ENCODE data around the gene STXBP4.

DNA sequence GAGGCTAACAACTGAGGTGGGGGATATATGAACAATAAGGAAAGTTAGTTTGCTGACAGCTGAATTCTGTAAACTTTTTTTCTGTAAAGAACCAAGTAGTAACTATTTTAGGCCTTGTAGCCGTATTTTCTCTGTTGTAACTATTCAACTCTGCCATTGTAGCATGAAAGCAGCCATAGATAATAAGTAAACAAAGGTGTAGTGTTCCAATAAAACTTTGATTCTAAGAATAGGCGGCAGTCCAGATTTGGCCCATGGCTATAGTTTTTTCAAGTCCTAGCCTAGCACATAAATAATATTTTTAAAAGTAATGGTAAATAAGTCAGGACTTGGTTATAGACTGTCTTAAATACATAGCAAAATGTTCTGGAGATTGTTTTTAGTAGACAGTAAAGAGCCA is 142.0 kb downstream of the STXBP4 start:
- TF ChIP-seq ZFP30 (CRISPR knock-in tag; IDR thresholded peaks at IDR 0.05) (no peak), RARB (CRISPR knock-in tag; IDR thresholded peaks at IDR 0.05) (no peak), TCF4 (CRISPR knock-in tag; IDR thresholded peaks at IDR 0.05; ENCODE audit: borderline replicate concordance) (no peak), ZFP3 (CRISPR knock-in tag; IDR thresholded peaks at IDR 0.05) (no peak), ISL1 (CRISPR knock-in tag; IDR thresholded peaks at IDR 0.05) (no peak), OSR1 (CRISPR knock-in tag; IDR thresholded peaks at IDR 0.05) (no peak), ARNTL (CRISPR knock-in tag; IDR thresholded peaks at IDR 0.05; ENCODE audit: borderline replicate concordance, low read depth) (no peak), ZNF565 (CRISPR knock-in tag; conservative IDR thresholded peaks at IDR 0.05; ENCODE audit: low read depth) (no peak), CSDC2 (CRISPR knock-in tag; IDR thresholded peaks at IDR 0.05) (no peak)
- TF ChIP-seq, protein P1, sequence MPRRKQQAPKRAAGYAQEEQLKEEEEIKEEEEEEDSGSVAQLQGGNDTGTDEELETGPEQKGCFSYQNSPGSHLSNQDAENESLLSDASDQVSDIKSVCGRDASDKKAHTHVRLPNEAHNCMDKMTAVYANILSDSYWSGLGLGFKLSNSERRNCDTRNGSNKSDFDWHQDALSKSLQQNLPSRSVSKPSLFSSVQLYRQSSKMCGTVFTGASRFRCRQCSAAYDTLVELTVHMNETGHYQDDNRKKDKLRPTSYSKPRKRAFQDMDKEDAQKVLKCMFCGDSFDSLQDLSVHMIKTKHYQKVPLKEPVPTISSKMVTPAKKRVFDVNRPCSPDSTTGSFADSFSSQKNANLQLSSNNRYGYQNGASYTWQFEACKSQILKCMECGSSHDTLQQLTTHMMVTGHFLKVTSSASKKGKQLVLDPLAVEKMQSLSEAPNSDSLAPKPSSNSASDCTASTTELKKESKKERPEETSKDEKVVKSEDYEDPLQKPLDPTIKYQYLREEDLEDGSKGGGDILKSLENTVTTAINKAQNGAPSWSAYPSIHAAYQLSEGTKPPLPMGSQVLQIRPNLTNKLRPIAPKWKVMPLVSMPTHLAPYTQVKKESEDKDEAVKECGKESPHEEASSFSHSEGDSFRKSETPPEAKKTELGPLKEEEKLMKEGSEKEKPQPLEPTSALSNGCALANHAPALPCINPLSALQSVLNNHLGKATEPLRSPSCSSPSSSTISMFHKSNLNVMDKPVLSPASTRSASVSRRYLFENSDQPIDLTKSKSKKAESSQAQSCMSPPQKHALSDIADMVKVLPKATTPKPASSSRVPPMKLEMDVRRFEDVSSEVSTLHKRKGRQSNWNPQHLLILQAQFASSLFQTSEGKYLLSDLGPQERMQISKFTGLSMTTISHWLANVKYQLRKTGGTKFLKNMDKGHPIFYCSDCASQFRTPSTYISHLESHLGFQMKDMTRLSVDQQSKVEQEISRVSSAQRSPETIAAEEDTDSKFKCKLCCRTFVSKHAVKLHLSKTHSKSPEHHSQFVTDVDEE (CRISPR knock-in tag; IDR thresholded peaks at IDR 0.05): no peak
- TF ChIP-seq, protein P2, sequence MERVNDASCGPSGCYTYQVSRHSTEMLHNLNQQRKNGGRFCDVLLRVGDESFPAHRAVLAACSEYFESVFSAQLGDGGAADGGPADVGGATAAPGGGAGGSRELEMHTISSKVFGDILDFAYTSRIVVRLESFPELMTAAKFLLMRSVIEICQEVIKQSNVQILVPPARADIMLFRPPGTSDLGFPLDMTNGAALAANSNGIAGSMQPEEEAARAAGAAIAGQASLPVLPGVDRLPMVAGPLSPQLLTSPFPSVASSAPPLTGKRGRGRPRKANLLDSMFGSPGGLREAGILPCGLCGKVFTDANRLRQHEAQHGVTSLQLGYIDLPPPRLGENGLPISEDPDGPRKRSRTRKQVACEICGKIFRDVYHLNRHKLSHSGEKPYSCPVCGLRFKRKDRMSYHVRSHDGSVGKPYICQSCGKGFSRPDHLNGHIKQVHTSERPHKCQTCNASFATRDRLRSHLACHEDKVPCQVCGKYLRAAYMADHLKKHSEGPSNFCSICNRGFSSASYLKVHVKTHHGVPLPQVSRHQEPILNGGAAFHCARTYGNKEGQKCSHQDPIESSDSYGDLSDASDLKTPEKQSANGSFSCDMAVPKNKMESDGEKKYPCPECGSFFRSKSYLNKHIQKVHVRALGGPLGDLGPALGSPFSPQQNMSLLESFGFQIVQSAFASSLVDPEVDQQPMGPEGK (CRISPR knock-in tag; IDR thresholded peaks at IDR 0.05; ENCODE audit: borderline replicate concordance): no peak
